Smooth muscle cell (in vitro differentiated cells): Measurements from ENCODE around the gene WWC1. TPM values are rescaled to one million over a fixed set of nuclear protein-coding genes. Genes with fewer than 3 reads are reported as not detected.

Source experiments
- DNase-seq: peaks from one replicate; lab custom pipeline; 2025; ENCODE audit not compliant: unreplicated experiment; lab: John Stamatoyannopoulos, UW
- H2AFZ ChIP-seq: fragments of 200-600 bp; sonication (generic); 2 replicates; pipeline ENCODE4 v1.6.0; 2016; ENCODE audit warnings: antibody characterized with exemption, low read depth, mild to moderate bottlenecking
- H3F3A ChIP-seq: fragments of 200-600 bp; sonication (generic); 2 replicates; pipeline ENCODE4 v1.6.0; 2017; ENCODE audit warnings: antibody characterized with exemption, low read depth
- H3K27ac ChIP-seq: fragments of 200-600 bp; sonication (generic); 2 replicates; pipeline ENCODE4 v1.5.1; 2016; ENCODE audit warnings: low read depth, mild to moderate bottlenecking
- H3K27me3 ChIP-seq: fragments of 200-600 bp; sonication (generic); 2 replicates; pipeline ENCODE4 v1.6.1; 2016; ENCODE audit warnings: low read depth, mild to moderate bottlenecking
- H3K36me3 ChIP-seq: fragments of 200-600 bp; sonication (generic); 2 replicates; pipeline ENCODE4 v1.5.1; 2016; ENCODE audit warnings: low read depth
- H3K4me1 ChIP-seq: fragments of 200-600 bp; sonication (generic); 2 replicates; pipeline ENCODE4 v1.5.1; 2016; ENCODE audit warnings: low read depth
- H3K4me2 ChIP-seq: fragments of 200-600 bp; sonication (generic); 2 replicates; pipeline ENCODE4 v1.6.0; 2016; ENCODE audit warnings: mild to moderate bottlenecking
- H3K4me3 ChIP-seq: fragments of 200-600 bp; sonication (generic); 2 replicates; pipeline ENCODE4 v1.5.1; 2016; ENCODE audit warnings: mild to moderate bottlenecking
- H3K79me2 ChIP-seq: fragments of 200-600 bp; sonication (generic); 2 replicates; pipeline ENCODE4 v1.6.0; 2016; ENCODE audit warnings: low read depth, mild to moderate bottlenecking
- H3K9ac ChIP-seq: fragments of 200-600 bp; sonication (generic); 2 replicates; pipeline ENCODE4 v1.6.0; 2016; ENCODE audit warnings: low read depth
- H3K9me3 ChIP-seq: fragments of 200-600 bp; sonication (generic); replicated peaks from 2 replicates; pipeline ENCODE4 v1.5.1; 2016; ENCODE audit warnings: low read depth
- H4K20me1 ChIP-seq: fragments of 200-600 bp; sonication (generic); 2 replicates; pipeline ENCODE4 v1.6.0; 2016; ENCODE audit warnings: low read depth
- WGBS: methylation state at CpG from one replicate; pipeline ENCODE4 v1.1.7; 2016; ENCODE audit warnings: low lambda C conversion rate; 5-methylcytosine and 5-hydroxymethylcytosine counted together
- polyA plus RNA-seq: library from polyadenylated mRNA; unstranded; fragments of >200 nt; fragmentation: Nextera tagmentation; extraction: Ambion mirVana; gene quantifications from 2 replicates; pipeline ENCODE4 v1.2.1, GENCODE V29; 2016
- total RNA-seq: library from RNA; depleted of rRNA; stranded (reverse); fragments of >200 nt; gene quantifications from 2 replicates; pipeline ENCODE4 v1.2.3, GENCODE V29; 2014
- TF ChIP-seq, protein P1 (sequence below): fragments of 200-600 bp; sonication (generic); IDR thresholded peaks from 2 replicates; pipeline ENCODE4 v1.5.1; 2017; ENCODE audit warnings: borderline replicate concordance, mild to moderate bottlenecking, antibody characterized with exemption; ENCODE audit not compliant: insufficient read depth, poor library complexity, severe bottlenecking

WWC1 gene
- total and polyA plus RNA-seq, 2 experiments from 2014 or later: 3.7 to 7.5 TPM

DNA sequence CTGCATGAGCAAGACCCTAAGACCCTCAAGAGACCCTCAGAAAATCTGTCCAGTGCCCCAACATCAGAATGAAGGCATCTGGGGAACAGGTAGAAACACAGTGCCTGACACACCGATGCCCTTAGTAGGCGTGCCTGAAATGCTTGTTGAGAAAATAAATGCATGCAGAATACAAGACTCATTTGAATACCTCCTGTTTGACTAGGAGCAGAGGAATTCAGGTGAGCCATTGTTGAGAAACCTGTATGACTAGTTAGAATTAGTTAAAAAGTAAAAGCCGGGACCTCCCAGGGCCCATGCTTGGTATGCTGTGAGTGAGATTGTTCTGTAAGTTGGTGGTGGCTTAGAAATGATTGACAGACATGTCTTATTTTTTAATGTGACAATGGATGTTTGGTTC lies 55.0 kb downstream of the WWC1 start:
- H4K20me1 ChIP-seq: no peaks in the 10 kb centered on the region
- no peak for DNase-seq
- H3K27me3 ChIP-seq: no peaks in the 10 kb centered on the region
- no peak overlapping the region for H3K9ac ChIP-seq
- H3K4me2 ChIP-seq: no peak overlapping the region
- H2AFZ ChIP-seq: no peak overlapping the region
- TF ChIP-seq, protein P1, sequence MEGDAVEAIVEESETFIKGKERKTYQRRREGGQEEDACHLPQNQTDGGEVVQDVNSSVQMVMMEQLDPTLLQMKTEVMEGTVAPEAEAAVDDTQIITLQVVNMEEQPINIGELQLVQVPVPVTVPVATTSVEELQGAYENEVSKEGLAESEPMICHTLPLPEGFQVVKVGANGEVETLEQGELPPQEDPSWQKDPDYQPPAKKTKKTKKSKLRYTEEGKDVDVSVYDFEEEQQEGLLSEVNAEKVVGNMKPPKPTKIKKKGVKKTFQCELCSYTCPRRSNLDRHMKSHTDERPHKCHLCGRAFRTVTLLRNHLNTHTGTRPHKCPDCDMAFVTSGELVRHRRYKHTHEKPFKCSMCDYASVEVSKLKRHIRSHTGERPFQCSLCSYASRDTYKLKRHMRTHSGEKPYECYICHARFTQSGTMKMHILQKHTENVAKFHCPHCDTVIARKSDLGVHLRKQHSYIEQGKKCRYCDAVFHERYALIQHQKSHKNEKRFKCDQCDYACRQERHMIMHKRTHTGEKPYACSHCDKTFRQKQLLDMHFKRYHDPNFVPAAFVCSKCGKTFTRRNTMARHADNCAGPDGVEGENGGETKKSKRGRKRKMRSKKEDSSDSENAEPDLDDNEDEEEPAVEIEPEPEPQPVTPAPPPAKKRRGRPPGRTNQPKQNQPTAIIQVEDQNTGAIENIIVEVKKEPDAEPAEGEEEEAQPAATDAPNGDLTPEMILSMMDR: no peak
- no peaks in the 10 kb centered on the region for H3K36me3 ChIP-seq
- no peak overlapping the region for H3K27ac ChIP-seq
- H3K79me2 ChIP-seq: no peaks in the 10 kb centered on the region
- no peaks in the 10 kb centered on the region for H3K9me3 ChIP-seq
- H3K4me3 ChIP-seq: no peak overlapping the region
- no peaks in the 10 kb centered on the region for H3K4me1 ChIP-seq
- WGBS: 60% methylated on average over 3 of the region's 3 CpGs
- H3F3A ChIP-seq: no peaks in the 10 kb centered on the region

DNA sequence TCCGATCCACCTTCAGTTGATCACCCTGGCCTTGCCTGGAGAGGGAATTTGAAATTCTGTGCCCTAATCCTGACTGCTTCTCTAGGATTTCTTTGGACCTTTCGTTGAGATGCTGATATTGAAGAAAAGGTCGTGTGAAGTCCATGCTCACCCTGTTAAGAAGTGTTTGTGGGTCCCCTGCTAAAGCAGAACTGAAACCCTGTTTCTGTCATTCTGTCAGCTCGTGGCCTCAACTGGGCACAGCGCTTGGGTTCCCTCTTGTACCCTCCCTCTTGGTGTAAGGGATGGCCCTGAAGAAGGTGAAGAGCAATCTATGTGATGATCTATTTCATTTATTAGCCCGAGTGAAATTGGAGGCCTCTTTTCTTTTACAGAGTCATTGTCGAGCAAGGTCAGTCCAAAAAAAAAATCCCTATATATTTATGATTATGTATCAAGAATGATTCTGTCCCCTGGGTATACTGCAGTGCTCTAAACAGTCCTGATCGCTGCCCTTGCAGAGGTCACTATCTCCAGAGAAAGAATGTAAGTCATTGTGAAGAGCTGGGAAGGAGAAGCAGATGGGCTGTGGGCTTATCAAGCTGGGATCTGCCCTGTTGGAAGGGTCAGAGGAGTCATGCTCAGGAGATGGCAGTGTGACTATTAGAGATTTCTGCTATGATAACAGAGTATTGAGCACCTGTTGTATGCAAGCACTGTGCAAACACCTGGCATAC lies 56.1 kb downstream of the WWC1 start:
- DNase-seq: no peak
- Histone ChIP-seq H3K79me2 (no peaks in the 10 kb centered on the region), H3K27ac (no peak overlapping the region), H3K4me3 (no peak overlapping the region), H3K9ac (no peak overlapping the region), H2AFZ (no peak overlapping the region), H3K9me3 (no peaks in the 10 kb centered on the region), H3K27me3 (no peaks in the 10 kb centered on the region), H4K20me1 (no peaks in the 10 kb centered on the region), H3K36me3 (no peaks in the 10 kb centered on the region), H3K4me1 (no peaks in the 10 kb centered on the region), H3K4me2 (no peak overlapping the region), H3F3A (no peaks in the 10 kb centered on the region)
- TF ChIP-seq, protein P1: no peak
- WGBS: 90% methylated on average over 8 of the region's 8 CpGs

- no peaks in the 10 kb centered on the region for H3K4me1 ChIP-seq
- DNase-seq: no peak
- 85% methylated on average over 5 of the region's 5 CpGs for WGBS
- no peaks in the 10 kb centered on the region for H3K79me2 ChIP-seq
- no peak overlapping the region for H3K4me2 ChIP-seq
- no peak overlapping the region for H3K27ac ChIP-seq
- H4K20me1 ChIP-seq: no peaks in the 10 kb centered on the region
- H3K36me3 ChIP-seq: no peaks in the 10 kb centered on the region
- no peaks in the 10 kb centered on the region for H3F3A ChIP-seq
- TF ChIP-seq, protein P1: no peak
- no peak overlapping the region for H3K9ac ChIP-seq
- no peak overlapping the region for H3K4me3 ChIP-seq
- no peak overlapping the region for H2AFZ ChIP-seq
- H3K27me3 ChIP-seq: no peaks in the 10 kb centered on the region
- no peaks in the 10 kb centered on the region for H3K9me3 ChIP-seq
Measured at GRCh38 chr5:168348084-168348414, 56.6 kb downstream of the WWC1 start.

GRCh38 chr5:168350315-168350714 lies 58.9 kb downstream of the WWC1 start:
- Histone ChIP-seq H3F3A (no peaks in the 10 kb centered on the region), H3K9ac (no peak overlapping the region), H3K79me2 (no peaks in the 10 kb centered on the region), H3K4me1 (no peaks in the 10 kb centered on the region), H2AFZ (no peak overlapping the region), H3K9me3 (no peaks in the 10 kb centered on the region), H3K27me3 (no peaks in the 10 kb centered on the region), H3K4me3 (no peak overlapping the region), H3K4me2 (no peak overlapping the region), H3K27ac (no peak overlapping the region), H4K20me1 (no peaks in the 10 kb centered on the region), H3K36me3 (no peaks in the 10 kb centered on the region)
- DNase-seq: no peak
- WGBS: 97% methylated on average over 4 of the region's 4 CpGs
- TF ChIP-seq, protein P1: no peak
